Raji (cell line): ENCODE results near the gene EXOC2.

Source experiments
- POLR2A ChIP-seq: IDR thresholded peaks from 2 replicates; pipeline ENCODE4 v1.6.1; 2011; ENCODE audit warnings: low read depth, low read length, control low read depth; ENCODE audit not compliant: insufficient read depth

Gene EXOC2

GRCh38 chr6:444653-445275 lies 248.2 kb downstream of the EXOC2 start:
- TF ChIP-seq POLR2A: no peak

GRCh38 chr6:443621-444159 lies 249.2 kb downstream of the EXOC2 start:
- TF ChIP-seq POLR2A: no peak

GRCh38 chr6:441126-441920 lies 251.6 kb downstream of the EXOC2 start:
- no peak for TF ChIP-seq POLR2A

GRCh38 chr6:439641-440167 lies 253.2 kb downstream of the EXOC2 start:
- no peak for TF ChIP-seq POLR2A

GRCh38 chr6:438634-439170 lies 254.2 kb downstream of the EXOC2 start:
- TF ChIP-seq POLR2A: no peak

- TF ChIP-seq POLR2A: no peak
These were observed 255.9 kb downstream of the EXOC2 start for GRCh38 chr6:437037-437392.

GRCh38 chr6:436308-437036 lies 256.5 kb downstream of the EXOC2 start:
- no peak for TF ChIP-seq POLR2A

GRCh38 chr6:435441-436307 lies 257.3 kb downstream of the EXOC2 start:
- no peak for TF ChIP-seq POLR2A
